Lung (tissue), 12 donors: ENCODE data around the gene CLSTN2. TPM values are rescaled to one million over a fixed set of nuclear protein-coding genes. Genes with fewer than 3 reads are reported as not detected.
A peak's percentile ranks its signal among the peaks of the same experiment; 100 is the strongest.

ENCODE experiments used
- ATAC-seq: fragments of 200-7000 bp; cut with Tn5 transposase; one replicate; pipeline ENCODE4 v1.9.1; 2020; ENCODE audit warnings: moderate number of reproducible peaks; ENCODE audit not compliant: insufficient read depth, low FRiP score
- DNase-seq, 3 donors: peaks; one replicate each; pipeline ENCODE4 v3.0.0-alpha.2; 2013 to 2017
- H3K27ac ChIP-seq, 2 donors: one replicate each; pipeline ENCODE4 v1.5.1; 2013; ENCODE audit warnings: mild to moderate bottlenecking in 2 of 2, moderate library complexity in 2 of 2, control low read depth in 1 of 2, inconsistent platforms in 1 of 2, low read depth in 1 of 2, low read length in 1 of 2
- H3K27me3 ChIP-seq, 3 donors: one replicate each; pipeline ENCODE4 v1.5.1; 2013; ENCODE audit warnings: low read length in 2 of 3; ENCODE audit not compliant: control insufficient read depth in 3 of 3, insufficient read depth in 3 of 3
- H3K36me3 ChIP-seq, 4 donors: one replicate each; pipeline ENCODE4 v1.5.1; 2013; ENCODE audit warnings: low read length in 4 of 4, mild to moderate bottlenecking in 1 of 4, moderate library complexity in 1 of 4; ENCODE audit not compliant: control insufficient read depth in 4 of 4, insufficient read depth in 4 of 4
- H3K4me1 ChIP-seq, 5 donors: one replicate each; pipeline ENCODE4 v1.5.1; 2013; ENCODE audit warnings: low read length in 5 of 5, mild to moderate bottlenecking in 2 of 5, moderate library complexity in 1 of 5; ENCODE audit not compliant: control insufficient read depth in 5 of 5, insufficient read depth in 5 of 5
- H3K4me3 ChIP-seq: one replicate; pipeline ENCODE4 v1.5.1; 2013; ENCODE audit warnings: mild to moderate bottlenecking, control low read depth, moderate library complexity
- H3K9ac ChIP-seq, 2 donors: one replicate each; pipeline ENCODE4 v1.5.1; 2013; ENCODE audit warnings: low read length in 2 of 2, control low read depth in 1 of 2; ENCODE audit not compliant: insufficient read depth in 1 of 2
- H3K9me3 ChIP-seq, 4 donors: one replicate each; pipeline ENCODE4 v1.5.1; 2013; ENCODE audit warnings: low read length in 3 of 4, mild to moderate bottlenecking in 1 of 4, moderate library complexity in 1 of 4; ENCODE audit not compliant: control insufficient read depth in 4 of 4, insufficient read depth in 3 of 4
- WGBS, 2 donors: extraction: QIAGEN DNeasy Blood & Tissue Kit; methylation state at CpG; one replicate each; pipeline ENCODE4 v1.1.7; 2013; 5-methylcytosine and 5-hydroxymethylcytosine counted together
- polyA plus RNA-seq, 2 donors: library from polyadenylated mRNA; stranded (reverse); fragments of 200-250 nt; gene quantifications; one replicate each; pipeline ENCODE4 v1.2.1, GENCODE V29; 2013
- total RNA-seq, 2 donors: library from RNA; depleted of rRNA in 1 of 2; stranded (reverse); fragments of >200 nt in 1 of 2; gene quantifications; one replicate each; pipeline ENCODE4 v1.2.1, GENCODE V29; 2014 to 2021
- TF ChIP-seq, protein P1 (sequence below): IDR thresholded peaks from 2 replicates; pipeline ENCODE4 v1.5.1; 2012; ENCODE audit warnings: mild to moderate bottlenecking; ENCODE audit errors: control extremely low read depth, extremely low read depth
- donor health status: control.
- donor health status: control.
- donor health status: Bipolar disorder and iron deficiency.
- donor health status: healthy.
- donor health status: DM: yes; HTN: yes; CAD: no.

CLSTN2 gene
- total and polyA plus RNA-seq, 4 donors = 0.07 to 2.4 (median 1.3) TPM

DNA sequence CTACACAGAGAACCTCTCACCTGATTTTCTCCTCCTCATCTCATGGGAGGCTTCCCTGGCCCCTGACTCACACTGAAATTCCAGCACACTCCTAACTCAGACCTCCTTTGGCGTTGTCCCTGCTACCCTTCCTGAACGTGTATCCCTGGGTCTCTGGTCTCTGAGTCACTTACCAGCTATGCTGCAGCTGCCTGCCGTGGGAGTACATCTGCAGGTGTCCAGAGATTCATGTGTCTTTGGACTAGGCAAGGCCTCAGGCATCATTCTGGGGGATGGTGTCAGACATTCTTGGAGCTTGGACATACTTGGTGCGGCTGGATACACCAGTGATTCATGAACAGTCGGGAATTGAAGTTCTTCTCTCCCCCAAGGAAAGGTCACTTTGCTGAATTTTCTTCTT lies 594.1 kb downstream of the CLSTN2 start:
- WGBS, 2 donors = 75 to 82% methylated on average over 5 of the region's 5 CpGs
- H3K36me3 ChIP-seq = no peaks in the 10 kb centered on the region
- DNase-seq (no peak), ATAC-seq (no peak)
- peaks cover 0 to 2% (median under 1%) of the 10 kb centered on the region in 4 donors for H3K9me3 ChIP-seq
- TF ChIP-seq, protein P1, sequence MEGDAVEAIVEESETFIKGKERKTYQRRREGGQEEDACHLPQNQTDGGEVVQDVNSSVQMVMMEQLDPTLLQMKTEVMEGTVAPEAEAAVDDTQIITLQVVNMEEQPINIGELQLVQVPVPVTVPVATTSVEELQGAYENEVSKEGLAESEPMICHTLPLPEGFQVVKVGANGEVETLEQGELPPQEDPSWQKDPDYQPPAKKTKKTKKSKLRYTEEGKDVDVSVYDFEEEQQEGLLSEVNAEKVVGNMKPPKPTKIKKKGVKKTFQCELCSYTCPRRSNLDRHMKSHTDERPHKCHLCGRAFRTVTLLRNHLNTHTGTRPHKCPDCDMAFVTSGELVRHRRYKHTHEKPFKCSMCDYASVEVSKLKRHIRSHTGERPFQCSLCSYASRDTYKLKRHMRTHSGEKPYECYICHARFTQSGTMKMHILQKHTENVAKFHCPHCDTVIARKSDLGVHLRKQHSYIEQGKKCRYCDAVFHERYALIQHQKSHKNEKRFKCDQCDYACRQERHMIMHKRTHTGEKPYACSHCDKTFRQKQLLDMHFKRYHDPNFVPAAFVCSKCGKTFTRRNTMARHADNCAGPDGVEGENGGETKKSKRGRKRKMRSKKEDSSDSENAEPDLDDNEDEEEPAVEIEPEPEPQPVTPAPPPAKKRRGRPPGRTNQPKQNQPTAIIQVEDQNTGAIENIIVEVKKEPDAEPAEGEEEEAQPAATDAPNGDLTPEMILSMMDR = no peak
- H3K9ac ChIP-seq = no peak overlapping the region
- no peaks in the 10 kb centered on the region for H3K27me3 ChIP-seq
- H3K4me1 ChIP-seq = peaks cover 0 to 11% (median 0%) of the 10 kb centered on the region in 5 donors
- H3K4me3 ChIP-seq = no peak overlapping the region
- no peak overlapping the region for H3K27ac ChIP-seq

GRCh38 chr3:140529558-140529957 lies 594.6 kb downstream of the CLSTN2 start:
- Histone ChIP-seq H3K36me3 (no peaks in the 10 kb centered on the region), H3K9me3 (peaks cover 0 to 2% (median under 1%) of the 10 kb centered on the region in 4 donors), H3K27me3 (no peaks in the 10 kb centered on the region), H3K27ac (no peak overlapping the region), H3K4me3 (no peak overlapping the region), H3K9ac (no peak overlapping the region), H3K4me1 (peaks cover 0 to 11% (median 0%) of the 10 kb centered on the region in 5 donors)
- no peak for ATAC-seq
- no peak for DNase-seq
- 70% methylated on average over 1 of the region's 1 CpG for WGBS, 2 donors
- TF ChIP-seq, protein P1 = no peak

DNA sequence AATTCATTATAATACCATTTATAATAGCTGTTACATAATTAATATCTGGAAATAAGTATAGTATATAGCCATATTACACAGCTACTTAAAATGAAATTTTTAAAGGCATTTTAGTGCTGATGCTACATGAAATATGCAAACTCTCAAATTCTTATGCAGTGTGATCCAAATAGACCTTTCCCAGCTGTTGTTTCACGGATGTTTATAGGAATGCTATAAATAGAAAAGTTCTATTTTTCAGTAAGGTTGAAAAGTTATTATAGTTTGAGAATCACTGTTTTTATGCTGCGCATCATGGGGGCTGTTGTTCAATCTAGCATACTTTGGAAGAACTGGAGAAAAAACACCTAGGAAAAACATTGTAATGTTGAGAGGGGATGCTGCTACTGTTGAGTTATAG lies 595.1 kb downstream of the CLSTN2 start:
- H3K4me3 ChIP-seq = no peak overlapping the region
- no peak for ATAC-seq
- WGBS, 2 donors = 83 to 86% methylated on average over 2 of the region's 2 CpGs
- no peak overlapping the region for H3K27ac ChIP-seq
- peaks cover 0 to 5% (median under 1%) of the 10 kb centered on the region in 4 donors for H3K9me3 ChIP-seq
- H3K27me3 ChIP-seq = no peaks in the 10 kb centered on the region
- H3K4me1 ChIP-seq = peaks cover 0 to 11% (median 0%) of the 10 kb centered on the region in 5 donors
- H3K36me3 ChIP-seq = no peaks in the 10 kb centered on the region
- DNase-seq = peak in 2 of 3 donors; percentile 40 to 50
- TF ChIP-seq, protein P1 = no peak
- no peak overlapping the region for H3K9ac ChIP-seq

DNA sequence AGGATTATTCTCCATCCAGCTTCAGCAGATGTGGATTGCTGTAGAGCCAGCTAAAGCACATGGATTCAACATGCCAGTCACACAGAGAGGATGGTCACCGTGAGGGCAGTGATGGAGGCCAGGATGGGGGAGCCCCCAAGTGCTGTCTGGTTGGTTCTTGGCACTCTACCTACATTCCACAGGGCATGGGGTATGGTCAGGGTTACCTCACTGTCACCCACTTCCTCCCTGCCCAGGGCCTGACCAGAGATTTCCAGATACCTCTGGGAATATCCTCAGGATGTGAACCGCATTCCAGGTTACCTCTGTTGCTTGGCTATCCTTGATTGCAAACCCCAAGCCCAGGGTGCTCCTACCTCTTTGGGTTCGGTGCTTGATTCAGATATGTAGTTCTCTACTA lies 595.6 kb downstream of the CLSTN2 start:
- TF ChIP-seq, protein P1 = no peak
- H3K27me3 ChIP-seq = no peaks in the 10 kb centered on the region
- H3K9me3 ChIP-seq = peaks cover 0 to 5% (median 0%) of the 10 kb centered on the region in 4 donors
- peaks cover 0 to 11% (median 0%) of the 10 kb centered on the region in 5 donors for H3K4me1 ChIP-seq
- 83 to 88% methylated on average over 3 of the region's 3 CpGs for WGBS, 2 donors
- H3K27ac ChIP-seq = no peak overlapping the region
- DNase-seq (no peak), ATAC-seq (no peak)
- H3K4me3 ChIP-seq = no peak overlapping the region
- no peaks in the 10 kb centered on the region for H3K36me3 ChIP-seq
- no peak overlapping the region for H3K9ac ChIP-seq
